HG03457 (cell line): Measurements from ENCODE around the gene MGST1.

Experiments
- ATAC-seq: cut with Tn5 transposase; IDR thresholded peaks from one replicate; pipeline ENCODE4 v1.9.1; 2021; ENCODE audit warnings: moderate number of reproducible peaks; ENCODE audit not compliant: unreplicated experiment

Gene MGST1, protein sequence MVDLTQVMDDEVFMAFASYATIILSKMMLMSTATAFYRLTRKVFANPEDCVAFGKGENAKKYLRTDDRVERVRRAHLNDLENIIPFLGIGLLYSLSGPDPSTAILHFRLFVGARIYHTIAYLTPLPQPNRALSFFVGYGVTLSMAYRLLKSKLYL

DNA sequence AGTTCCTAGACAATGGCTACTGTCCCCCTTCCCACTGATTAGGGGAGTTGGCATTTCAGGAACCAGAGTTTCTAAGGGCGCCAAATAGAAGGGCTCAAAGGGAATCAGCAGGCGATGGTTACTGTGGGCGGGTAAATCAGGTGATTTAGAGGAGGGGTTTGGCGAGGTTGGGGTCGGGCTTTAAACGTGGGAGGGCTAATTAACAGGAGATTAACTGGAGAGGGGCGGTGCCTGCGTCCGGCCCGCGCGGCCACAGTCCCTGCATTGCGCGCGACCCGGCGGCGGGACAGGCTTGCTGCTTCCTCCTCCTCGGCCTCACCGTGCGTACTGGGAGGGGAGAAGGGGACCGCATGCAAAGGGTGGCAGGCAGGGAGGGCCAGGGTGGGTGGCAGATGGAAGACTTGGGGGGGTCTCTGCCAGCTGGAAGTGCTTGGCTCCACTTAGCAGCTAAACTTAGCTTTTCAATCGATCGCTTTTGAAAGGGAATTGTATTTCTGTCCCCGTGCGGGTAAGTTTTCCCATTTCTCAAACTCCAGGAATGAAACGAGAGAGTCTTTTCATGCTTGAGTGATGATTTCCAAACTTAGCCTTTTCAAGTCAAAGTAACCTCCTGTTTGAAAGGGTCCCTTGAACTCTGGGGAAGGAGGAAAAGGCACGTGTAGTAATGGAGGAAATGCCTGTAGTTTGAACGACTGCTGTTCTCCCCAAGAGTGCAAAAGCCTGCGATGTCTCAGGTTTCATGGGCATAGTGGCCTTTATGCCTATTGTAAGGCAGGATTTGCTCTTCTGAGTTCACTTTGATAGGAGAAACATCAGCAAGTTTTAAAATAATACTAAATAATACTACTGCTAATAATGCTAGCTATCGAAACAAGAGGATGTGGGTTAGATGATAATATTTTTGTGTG, at the start of gene MGST1:
Gene MGST1 (plus strand): TSS at position 255 of the 908 bp plus-strand sequence. CDS start 6,608 bp downstream, outside the sequence.
- no peak for ATAC-seq

DNA sequence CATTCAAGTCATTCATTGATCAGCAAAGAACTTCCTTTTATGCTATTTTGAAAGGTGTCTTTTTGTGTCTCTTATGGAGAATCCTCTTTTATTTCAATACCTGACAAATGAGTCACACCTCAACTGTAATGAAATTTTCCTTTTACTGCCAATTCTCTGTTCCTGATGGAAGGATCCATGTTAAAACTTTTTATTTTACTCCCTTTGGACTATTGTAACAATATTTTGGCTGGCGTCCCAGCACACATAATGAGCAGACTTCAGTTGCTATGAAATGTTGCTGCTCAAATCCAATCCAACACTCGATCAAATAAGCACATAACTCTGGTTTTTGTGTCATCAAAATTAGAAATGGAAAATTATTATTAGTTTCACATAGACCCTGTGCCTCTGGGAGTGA, 48.0 kb upstream of the MGST1 start:
- ATAC-seq = no peak

- ATAC-seq = no peak
Observed at GRCh38 chr12:16300122-16300521, 47.3 kb upstream of the MGST1 start.

- ATAC-seq = no peak
Observed at GRCh38 chr12:16300736-16301135, 46.7 kb upstream of the MGST1 start.

- ATAC-seq = no peak
Observed at GRCh38 chr12:16303939-16304338, 43.5 kb upstream of the MGST1 start.

GRCh38 chr12:16307856-16308475, 39.5 kb upstream of the MGST1 start:
- ATAC-seq = no peak

GRCh38 chr12:16310934-16311333, 36.5 kb upstream of the MGST1 start:
- ATAC-seq = no peak

DNA sequence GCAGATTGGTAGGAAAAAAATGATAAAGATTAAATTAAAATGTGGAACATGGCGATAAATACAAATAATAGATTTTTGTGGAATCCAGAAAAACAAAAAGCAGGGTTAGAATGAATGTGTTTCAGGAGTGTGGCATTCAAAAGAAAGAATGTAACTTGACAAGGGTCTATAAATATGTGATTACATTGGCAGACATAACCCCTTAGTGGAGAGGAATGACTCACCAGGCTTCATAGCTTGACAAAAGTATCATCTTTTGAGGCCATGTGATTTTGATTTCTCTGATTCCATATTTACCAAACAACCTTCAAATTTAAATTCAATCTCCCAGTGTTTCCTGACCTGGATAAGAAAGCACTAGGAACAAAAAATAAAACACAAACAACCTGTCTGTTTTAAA, 24.4 kb upstream of the MGST1 start:
- ATAC-seq = no peak

DNA sequence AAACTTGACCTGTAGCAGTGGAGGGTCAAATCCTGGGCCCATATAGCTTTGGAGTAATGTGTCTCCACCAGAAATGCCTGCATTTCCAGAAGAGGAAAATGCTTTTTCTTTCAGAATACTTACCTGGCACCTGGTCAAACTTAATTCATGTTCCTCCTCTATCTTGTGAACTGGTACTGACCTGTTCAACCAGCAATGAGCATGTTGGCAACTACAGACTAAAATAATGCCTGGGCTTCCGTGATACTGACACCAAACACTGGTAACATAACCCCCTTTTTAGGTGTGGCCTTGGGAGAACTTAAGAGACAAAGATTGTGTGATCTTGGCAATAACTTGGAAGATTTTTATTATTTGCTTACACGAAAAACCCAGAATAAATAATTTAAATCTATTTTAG, 23.8 kb upstream of the MGST1 start:
- ATAC-seq = no peak

DNA sequence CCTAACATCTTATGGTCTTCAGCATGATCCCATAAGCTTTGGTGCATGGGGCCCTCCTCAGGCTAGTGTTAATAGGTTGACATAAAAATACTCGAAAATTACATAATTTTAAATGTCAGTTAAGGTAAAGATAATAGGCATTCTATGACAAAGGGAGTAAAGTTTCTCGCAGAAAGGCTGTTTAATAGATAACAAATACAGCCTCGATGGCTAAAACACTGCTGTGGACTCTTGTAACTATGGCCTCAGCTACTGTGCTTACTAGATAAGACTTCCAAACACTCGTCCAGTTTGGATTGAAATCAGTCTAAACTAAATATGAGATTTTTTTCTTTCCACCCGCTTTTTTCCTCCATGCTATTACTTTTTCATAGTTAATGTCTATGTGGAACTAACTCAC, 23.2 kb upstream of the MGST1 start:
- no peak for ATAC-seq

DNA sequence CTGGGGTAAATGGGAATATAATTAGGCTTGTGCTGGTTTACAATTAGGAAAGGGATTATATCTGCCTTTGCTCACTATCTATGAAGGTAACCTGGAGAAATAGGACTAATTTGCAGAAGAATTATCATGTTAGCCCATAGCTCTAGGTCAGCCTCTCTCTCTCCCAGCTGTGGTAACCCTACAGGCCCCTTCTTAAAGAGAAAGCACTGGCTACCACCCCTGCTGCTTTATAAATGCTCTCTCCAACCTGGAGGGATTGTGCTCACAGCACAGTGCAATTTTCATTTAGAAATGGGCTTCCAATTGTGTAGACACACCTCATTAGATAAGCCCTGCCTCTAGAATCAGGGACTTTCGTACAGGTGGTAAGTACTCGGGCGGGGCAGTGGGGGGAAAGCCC, 22.7 kb upstream of the MGST1 start:
- no peak for ATAC-seq

DNA sequence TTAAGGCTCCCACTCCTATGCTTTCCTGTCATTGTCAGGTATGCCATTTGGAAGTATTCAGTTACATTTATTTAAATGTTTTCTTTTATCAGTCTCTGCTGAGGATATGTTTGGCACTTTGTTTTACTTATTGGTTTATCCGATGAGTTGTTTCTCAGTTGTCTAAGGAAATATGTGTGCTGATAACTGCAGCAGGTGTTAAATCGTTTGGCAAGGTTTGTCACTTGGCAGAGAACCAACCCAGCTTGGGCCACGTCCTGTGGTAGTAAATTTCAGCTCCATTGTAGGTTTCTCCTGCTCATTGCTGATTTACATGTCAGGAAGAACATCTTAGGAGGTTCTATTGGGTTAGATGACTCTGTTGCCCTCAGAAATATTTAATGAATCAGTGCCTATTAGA, 22.0 kb upstream of the MGST1 start:
- no peak for ATAC-seq

DNA sequence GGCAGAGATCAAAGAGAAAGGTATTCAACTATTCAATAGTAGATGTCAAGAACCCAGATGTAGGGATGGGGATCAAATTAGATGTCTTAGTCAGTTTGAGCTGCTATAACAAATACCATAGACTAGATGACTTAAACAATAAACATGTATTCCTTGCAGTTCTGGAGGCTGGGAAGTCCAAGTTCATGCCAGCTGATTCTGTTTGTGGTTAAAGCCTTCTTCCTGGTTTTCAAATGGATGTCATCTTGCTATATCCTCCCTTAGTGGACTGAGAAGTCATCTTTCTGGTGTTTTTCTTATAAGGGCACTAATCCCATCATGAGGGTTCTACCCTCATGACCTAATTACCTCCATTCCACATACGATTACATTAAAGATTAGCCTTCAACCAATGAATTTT, 19.5 kb upstream of the MGST1 start:
- ATAC-seq = no peak

DNA sequence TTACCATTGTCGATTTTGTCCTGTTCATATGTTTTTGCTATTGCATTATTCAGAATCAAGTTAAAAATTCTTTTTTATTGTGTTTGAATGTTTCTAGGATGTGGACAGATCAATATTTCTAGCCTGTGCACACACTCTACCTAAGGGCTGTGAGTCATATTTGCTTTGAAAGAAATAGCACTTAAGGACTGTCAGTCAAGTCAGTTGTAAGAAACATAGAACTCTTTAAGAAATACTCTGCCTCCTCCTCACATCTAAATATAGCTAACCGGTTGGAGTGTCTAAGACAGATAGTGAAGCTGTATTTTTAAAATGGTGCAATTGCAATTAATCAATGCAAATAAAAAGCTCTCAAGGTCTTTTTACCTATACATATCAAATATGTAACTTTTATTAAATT, 17.9 kb upstream of the MGST1 start:
- no peak for ATAC-seq

- no peak for ATAC-seq
Observed at GRCh38 chr12:16330560-16330959, 16.9 kb upstream of the MGST1 start.

GRCh38 chr12:16331998-16332397, 15.4 kb upstream of the MGST1 start:
- no peak for ATAC-seq

- no peak for ATAC-seq
Observed at GRCh38 chr12:16335838-16336237, 11.6 kb upstream of the MGST1 start.

GRCh38 chr12:16344269-16344668, 3.2 kb upstream of the MGST1 start:
- no peak for ATAC-seq

GRCh38 chr12:16345105-16345504, 2.3 kb upstream of the MGST1 start:
- ATAC-seq = no peak

DNA sequence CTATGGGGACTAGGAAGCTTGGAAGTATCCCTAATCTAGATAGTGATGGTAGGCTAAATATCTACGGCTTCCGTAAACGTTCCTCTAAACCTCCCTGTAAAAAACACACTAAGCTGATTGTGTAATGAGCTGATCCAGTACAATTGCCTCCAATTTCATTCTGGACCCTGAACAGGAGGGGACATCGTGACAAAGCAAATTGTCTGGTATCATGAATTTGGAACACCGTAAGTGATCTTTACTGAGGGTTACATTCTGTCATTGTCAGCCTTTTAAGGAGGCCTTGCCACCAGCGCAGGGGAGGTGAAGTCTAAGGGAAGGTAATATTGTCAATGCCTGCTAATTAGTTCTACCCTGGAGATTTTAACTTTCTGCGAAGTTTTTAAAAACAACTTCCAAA, 487 bp upstream of the MGST1 start:
- no peak for ATAC-seq

GRCh38 chr12:16348435-16349130, 1.1 kb downstream of the MGST1 start:
- no peak for ATAC-seq

DNA sequence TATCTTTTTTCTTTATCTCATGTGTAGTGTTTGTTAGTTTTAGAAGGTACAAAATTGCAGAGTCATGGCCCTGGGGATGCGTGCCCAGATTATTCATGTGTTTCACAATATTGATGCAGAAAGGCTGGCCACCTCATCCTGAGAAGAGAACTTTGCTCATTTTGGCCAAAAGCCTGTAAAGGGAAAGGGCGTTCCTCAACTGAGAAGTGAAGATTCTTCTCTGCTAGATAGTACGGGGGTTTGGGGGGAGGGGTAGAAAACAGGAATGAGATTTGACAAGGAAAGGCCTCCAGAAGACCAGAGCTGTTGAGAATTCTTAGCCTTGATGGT, 1.7 kb downstream of the MGST1 start:
- ATAC-seq = no peak
